Activated CD4-positive, alpha-beta memory T cell treated with anti-CD3 and anti-CD28 coated beads, Interleukin-2, amount 10 ng/mL, durations not matched to agents 7 days and 5 days (primary cell): Measurements from ENCODE around the gene TKTL1. TPM values are rescaled to one million over a fixed set of nuclear protein-coding genes. Genes with fewer than 3 reads are reported as not detected.

Experiments used
- CTCF ChIA-PET: fragments of 350-600 bp; sonication (Branson Sonifier 250); formaldehyde crosslinking; loops from one replicate; lab custom pipeline; 2021; ENCODE audit warnings: antibody characterized with exemption, inconsistent platforms; lab: Charles Lee
- POLR2A ChIA-PET: fragments of 350-600 bp; sonication (Branson Sonifier 250); formaldehyde crosslinking; loops from one replicate; lab custom pipeline; 2021; ENCODE audit warnings: antibody characterized with exemption; lab: Charles Lee
- DNase-seq: peaks from one replicate; pipeline ENCODE4 v3.0.0-alpha.2; 2020
- H3K27ac Mint-ChIP-seq: one replicate; pipeline ENCODE4 v1.8.0; 2021; ENCODE audit warnings: mild to moderate bottlenecking, mixed read lengths
- H3K27me3 Mint-ChIP-seq: one replicate; pipeline ENCODE4 v1.8.0; 2021; ENCODE audit warnings: mixed read lengths
- H3K36me3 Mint-ChIP-seq: one replicate; pipeline ENCODE4 v1.8.0; 2021; ENCODE audit warnings: low read depth, mixed read lengths
- H3K4me1 Mint-ChIP-seq: one replicate; pipeline ENCODE4 v1.8.0; 2021; ENCODE audit warnings: mixed read lengths
- H3K4me3 Mint-ChIP-seq: one replicate; pipeline ENCODE4 v1.8.0; 2021; ENCODE audit warnings: mild to moderate bottlenecking, mixed read lengths
- H3K9me3 Mint-ChIP-seq: one replicate; pipeline ENCODE4 v1.8.0; 2021; ENCODE audit warnings: mixed read lengths
- total RNA-seq, 2 experiments: library from RNA; stranded (reverse); gene quantifications; one replicate each; pipeline ENCODE4 v1.2.3, GENCODE V29; 2021

The TKTL1 gene
- total RNA-seq, 2 experiments from 2014 or later: 0.85 to 2.0 TPM

DNA sequence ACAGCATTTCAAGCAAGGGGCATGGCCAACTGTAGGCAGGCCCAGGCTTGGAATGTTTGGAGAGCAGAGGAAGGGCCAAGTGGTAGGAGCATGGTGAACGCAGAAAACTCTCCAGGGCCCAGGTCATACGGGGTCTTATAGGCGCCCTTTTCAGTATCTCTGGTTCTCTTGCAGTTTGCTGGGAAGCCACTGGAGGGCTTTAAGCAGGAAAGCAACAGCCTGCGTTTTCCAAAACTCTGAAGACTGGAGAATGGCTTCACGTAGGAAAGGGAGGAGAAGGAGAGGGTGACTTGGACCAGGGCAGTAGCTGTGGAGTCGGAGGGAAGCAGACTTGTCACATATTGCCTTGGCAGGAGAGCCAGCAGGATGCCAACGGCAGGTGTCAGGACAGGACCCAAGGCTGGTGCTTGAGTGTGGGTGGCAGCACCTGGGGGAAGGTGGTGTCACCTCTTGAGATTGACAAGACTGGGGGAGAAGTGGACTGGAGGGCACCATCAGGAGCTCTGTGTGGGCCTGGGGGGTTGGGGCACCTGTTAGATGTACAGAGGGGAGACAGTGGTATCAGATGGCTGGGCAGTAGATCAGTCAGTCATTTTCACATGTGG is 21.9 kb downstream of the TKTL1 start:
- DNase-seq: no peak
- Mint-ChIP-seq H3K36me3 (no peaks in the 10 kb centered on the region), H3K4me3 (no peak overlapping the region), H3K9me3 (no peaks in the 10 kb centered on the region), H3K4me1 (peaks cover 47% of the 10 kb centered on the region), H3K27me3 (peaks cover 2% of the 10 kb centered on the region), H3K27ac (no peak overlapping the region)
- POLR2A ChIA-PET: no interaction called here
- CTCF ChIA-PET: interaction anchor here (1.4 to 2.0 kb wide), 3 partner anchors 9 to 16 kb away, joined by 6 to 12 read pairs (median 6); no protein-coding TSS in a partner anchor

DNA sequence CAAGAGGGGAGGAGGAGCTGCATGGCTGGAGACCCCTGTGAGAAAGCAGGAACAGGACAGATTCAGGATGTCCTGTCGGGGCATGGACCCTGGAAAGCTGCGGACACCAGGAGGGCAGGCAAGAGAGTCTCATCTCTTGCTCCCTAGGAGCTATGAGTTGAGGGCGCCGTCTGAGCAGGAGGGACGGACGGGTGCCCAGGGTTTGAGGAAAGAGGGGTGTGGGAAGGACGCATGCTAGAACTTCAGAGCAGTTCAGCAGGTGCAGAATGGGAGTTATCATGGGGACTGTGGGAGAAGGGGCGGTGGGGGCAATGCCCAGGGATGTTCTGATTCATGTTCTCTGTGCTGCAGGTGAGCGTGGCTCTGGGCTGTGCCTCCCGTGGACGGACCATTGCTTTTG is 24.8 kb downstream of the TKTL1 start:
- ChIA-PET POLR2A (no interaction called here), CTCF (no interaction called here)
- no peak overlapping the region for H3K4me3 Mint-ChIP-seq
- peaks cover 31% of the 10 kb centered on the region for H3K4me1 Mint-ChIP-seq
- H3K9me3 Mint-ChIP-seq: no peaks in the 10 kb centered on the region
- DNase-seq: no peak
- no peak overlapping the region for H3K27ac Mint-ChIP-seq
- H3K27me3 Mint-ChIP-seq: peaks cover 2% of the 10 kb centered on the region
- H3K36me3 Mint-ChIP-seq: no peaks in the 10 kb centered on the region

DNA sequence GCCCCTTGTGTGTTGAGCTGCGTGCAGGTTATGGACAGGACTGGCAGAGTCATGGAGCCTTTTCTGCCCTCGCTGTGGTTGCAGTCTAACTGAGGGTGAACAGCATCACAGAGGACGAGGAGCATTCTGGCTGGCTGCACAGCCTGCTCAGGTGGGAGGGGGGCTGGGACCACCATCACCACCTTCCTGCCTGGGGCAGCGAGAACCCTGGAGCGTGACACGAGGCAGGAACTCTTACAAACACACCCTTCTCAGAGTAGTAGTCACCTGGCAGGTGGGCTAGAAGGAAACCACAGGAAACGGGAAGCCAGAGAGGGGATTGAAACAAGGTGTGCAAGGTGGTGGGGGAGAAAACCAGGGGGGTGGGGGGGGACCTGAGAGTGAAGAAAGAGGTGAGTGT is 25.6 kb downstream of the TKTL1 start:
- Mint-ChIP-seq H3K27me3 (peaks cover 2% of the 10 kb centered on the region), H3K9me3 (no peaks in the 10 kb centered on the region), H3K27ac (no peak overlapping the region), H3K4me1 (peaks cover 37% of the 10 kb centered on the region), H3K4me3 (no peak overlapping the region), H3K36me3 (no peaks in the 10 kb centered on the region)
- ChIA-PET POLR2A (no interaction called here), CTCF (interaction anchor here (1.2 kb wide), 1 partner anchor 53 kb away, joined by 3 read pairs; the partner anchor contains the start of gene FLNA)
- no peak for DNase-seq

DNA sequence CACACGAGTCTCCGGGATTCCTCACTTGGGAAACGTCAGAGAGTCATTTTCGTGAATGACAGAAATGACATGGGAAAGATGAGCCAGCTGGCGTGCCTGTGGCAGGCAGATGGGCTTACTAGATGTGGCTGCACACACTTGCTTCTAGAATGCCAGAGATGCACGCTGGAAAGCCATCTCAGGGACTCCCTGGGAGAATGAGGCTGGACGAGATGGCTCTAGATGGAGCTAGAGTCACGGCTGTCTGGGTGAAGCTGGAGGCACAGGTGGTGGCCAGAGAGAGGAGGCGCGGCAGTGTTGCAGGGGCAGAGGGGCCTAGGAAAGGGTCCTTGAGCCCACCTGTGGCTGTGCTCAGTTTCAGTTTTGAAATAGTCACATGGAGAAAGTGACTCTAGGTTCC is 26.0 kb downstream of the TKTL1 start:
- no peaks in the 10 kb centered on the region for H3K36me3 Mint-ChIP-seq
- ChIA-PET POLR2A (interaction anchor here (0.7 kb wide), 1 partner anchor 350 kb away, joined by 3 read pairs; no protein-coding TSS in a partner anchor), CTCF (interaction anchor here (1.2 kb wide), 1 partner anchor 52 kb away, joined by 3 read pairs; the partner anchor contains the start of gene FLNA)
- peaks cover 41% of the 10 kb centered on the region for H3K4me1 Mint-ChIP-seq
- no peak overlapping the region for H3K4me3 Mint-ChIP-seq
- H3K27ac Mint-ChIP-seq: no peak overlapping the region
- no peak for DNase-seq
- peaks cover 2% of the 10 kb centered on the region for H3K27me3 Mint-ChIP-seq
- H3K9me3 Mint-ChIP-seq: no peaks in the 10 kb centered on the region

DNA sequence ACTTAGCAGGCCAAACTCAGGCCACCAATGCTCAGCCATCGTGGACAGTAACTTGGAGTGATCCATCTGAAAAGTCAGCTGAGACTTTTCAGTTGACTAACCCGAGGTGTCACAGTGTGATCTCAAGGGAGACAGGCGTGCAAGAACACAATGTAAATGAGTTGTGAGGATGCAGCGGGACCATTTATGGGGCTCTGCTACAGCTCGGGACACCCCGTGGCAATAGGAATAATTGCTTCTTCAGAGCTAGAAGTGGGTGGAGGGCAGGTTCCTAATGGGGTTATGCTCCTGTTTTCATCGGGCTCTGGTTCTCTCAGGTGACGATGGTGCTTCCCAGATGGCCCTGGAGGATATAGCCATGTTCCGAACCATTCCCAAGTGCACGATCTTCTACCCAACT is 27.3 kb downstream of the TKTL1 start:
- peaks cover 2% of the 10 kb centered on the region for H3K27me3 Mint-ChIP-seq
- ChIA-PET POLR2A (no interaction called here), CTCF (no interaction called here)
- no peaks in the 10 kb centered on the region for H3K36me3 Mint-ChIP-seq
- DNase-seq: no peak
- H3K4me1 Mint-ChIP-seq: peaks cover 48% of the 10 kb centered on the region
- H3K4me3 Mint-ChIP-seq: no peak overlapping the region
- no peaks in the 10 kb centered on the region for H3K9me3 Mint-ChIP-seq
- no peak overlapping the region for H3K27ac Mint-ChIP-seq

DNA sequence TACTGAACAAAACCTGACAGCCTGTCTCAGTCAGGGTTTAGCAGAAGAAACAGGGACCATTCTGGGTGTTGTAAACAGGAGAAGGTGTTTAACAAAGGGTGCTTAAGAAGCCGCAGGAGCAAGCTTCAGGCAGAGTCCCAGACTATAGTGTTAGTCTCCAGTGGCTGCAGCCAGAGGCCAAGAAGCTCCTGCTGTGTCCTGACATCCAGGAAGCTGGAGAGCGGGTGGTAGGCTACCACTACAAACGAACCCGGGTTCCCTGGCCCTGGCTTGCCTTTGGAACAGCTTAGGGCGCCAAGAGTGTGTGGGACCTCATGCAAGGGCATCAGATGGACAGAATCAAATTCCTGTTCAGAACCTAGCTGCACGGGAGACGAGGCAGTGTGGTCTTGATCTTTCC is 27.9 kb downstream of the TKTL1 start:
- H3K4me3 Mint-ChIP-seq: no peak overlapping the region
- ChIA-PET POLR2A (no interaction called here), CTCF (no interaction called here)
- no peaks in the 10 kb centered on the region for H3K36me3 Mint-ChIP-seq
- peaks cover 2% of the 10 kb centered on the region for H3K27me3 Mint-ChIP-seq
- no peaks in the 10 kb centered on the region for H3K9me3 Mint-ChIP-seq
- no peak overlapping the region for H3K27ac Mint-ChIP-seq
- DNase-seq: no peak
- H3K4me1 Mint-ChIP-seq: peaks cover 50% of the 10 kb centered on the region

DNA sequence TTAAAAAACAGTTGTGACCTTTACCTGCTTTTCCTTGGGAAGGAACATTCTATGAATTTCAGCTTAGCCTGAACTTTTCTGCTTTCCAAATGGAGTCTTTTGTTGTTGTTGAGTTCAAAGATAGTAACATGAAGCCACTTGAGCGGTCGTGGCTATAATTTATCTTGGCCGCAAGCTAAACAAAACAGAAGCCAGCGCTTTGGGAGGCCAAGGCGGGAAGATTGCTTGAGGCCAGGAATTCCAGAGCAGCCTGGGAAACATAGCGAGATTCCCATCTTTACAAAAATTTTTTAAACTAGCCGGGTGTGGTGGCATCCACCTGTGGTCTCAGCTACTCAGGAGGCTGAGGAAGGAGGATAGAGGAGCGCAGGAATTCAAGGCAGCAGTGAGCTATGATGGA is 29.9 kb downstream of the TKTL1 start:
- H3K4me1 Mint-ChIP-seq: peaks cover 43% of the 10 kb centered on the region
- CTCF ChIA-PET: interaction anchor here (1.3 to 3.0 kb wide), 2 partner anchors 16 to 48 kb away, joined by 3 to 19 read pairs; no protein-coding TSS in a partner anchor
- H3K27ac Mint-ChIP-seq: no peak overlapping the region
- no peak overlapping the region for H3K4me3 Mint-ChIP-seq
- no peaks in the 10 kb centered on the region for H3K36me3 Mint-ChIP-seq
- H3K27me3 Mint-ChIP-seq: no peaks in the 10 kb centered on the region
- no peak for DNase-seq
- H3K9me3 Mint-ChIP-seq: no peaks in the 10 kb centered on the region
- POLR2A ChIA-PET: interaction anchor here (0.9 kb wide), 1 partner anchor 11 kb away, joined by 4 read pairs; no protein-coding TSS in a partner anchor

DNA sequence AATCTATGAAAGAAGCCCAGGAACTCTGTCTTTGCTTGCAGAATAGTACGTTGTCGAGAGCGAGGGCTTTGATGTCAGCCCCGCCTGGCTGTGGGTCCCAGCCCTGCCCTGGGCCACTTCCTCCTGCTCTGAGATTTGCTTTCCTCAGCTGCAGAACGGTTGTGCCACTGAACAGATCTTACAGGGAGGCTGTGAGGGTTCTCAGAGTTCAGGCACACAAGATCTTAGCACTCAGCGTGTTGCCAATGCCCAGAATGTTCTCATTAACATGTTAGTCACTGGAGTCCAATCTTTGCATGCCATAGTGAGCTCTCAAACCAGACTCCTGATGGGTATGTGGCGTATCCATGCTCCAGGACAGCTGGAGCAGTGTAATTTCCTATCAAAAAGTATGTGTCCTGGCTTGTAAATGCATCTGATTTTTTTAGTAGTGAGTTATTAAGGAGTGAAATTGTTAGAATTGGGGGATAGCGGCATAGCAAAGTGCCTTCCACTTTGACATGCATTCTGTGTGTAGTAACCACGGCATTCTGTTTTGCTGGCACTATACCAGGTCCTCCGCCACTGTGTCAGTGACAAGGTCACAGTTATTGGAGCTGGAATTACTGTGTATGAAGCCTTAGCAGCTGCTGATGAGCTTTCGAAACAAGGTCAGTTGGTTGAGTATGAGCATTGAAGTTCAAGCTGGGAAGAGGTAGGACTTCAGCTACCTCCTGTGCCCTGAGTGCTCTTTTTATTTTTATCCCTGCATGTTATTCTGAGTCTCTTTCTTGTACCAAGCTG is 31.6 kb downstream of the TKTL1 start:
- H3K4me3 Mint-ChIP-seq: peak overlapping the region; percentile 40
- ChIA-PET CTCF (interaction anchor here (1.0 to 3.0 kb wide), 3 partner anchors 11 to 30 kb away, joined by 4 to 19 read pairs (median 12); no protein-coding TSS in a partner anchor), POLR2A (interaction anchor here (0.9 to 1.9 kb wide), 2 partner anchors 14 to 234 kb away, joined by 3 to 4 read pairs; no protein-coding TSS in a partner anchor)
- no peaks in the 10 kb centered on the region for H3K9me3 Mint-ChIP-seq
- no peaks in the 10 kb centered on the region for H3K36me3 Mint-ChIP-seq
- H3K4me1 Mint-ChIP-seq: peaks cover 30% of the 10 kb centered on the region
- DNase-seq: peak; percentile 64
- no peaks in the 10 kb centered on the region for H3K27me3 Mint-ChIP-seq
- H3K27ac Mint-ChIP-seq: peak overlapping the region; percentile 84

GRCh38 chrX:154328646-154329045 is 33.1 kb downstream of the TKTL1 start:
- H3K36me3 Mint-ChIP-seq: no peaks in the 10 kb centered on the region
- POLR2A ChIA-PET: no interaction called here
- H3K9me3 Mint-ChIP-seq: no peaks in the 10 kb centered on the region
- no peak overlapping the region for H3K4me3 Mint-ChIP-seq
- no peak overlapping the region for H3K27ac Mint-ChIP-seq
- CTCF ChIA-PET: interaction anchor here (1.3 to 2.4 kb wide), 2 partner anchors 12 to 50 kb away, joined by 3 to 12 read pairs; partner anchors contain the start of gene EMD
- H3K4me1 Mint-ChIP-seq: peaks cover 35% of the 10 kb centered on the region
- no peak for DNase-seq
- no peaks in the 10 kb centered on the region for H3K27me3 Mint-ChIP-seq

GRCh38 chrX:154329294-154329693 is 33.7 kb downstream of the TKTL1 start:
- ChIA-PET POLR2A (no interaction called here), CTCF (interaction anchor here (1.3 kb wide), 1 partner anchor 50 kb away, joined by 3 read pairs; the partner anchor contains the start of gene EMD)
- H3K27me3 Mint-ChIP-seq: no peaks in the 10 kb centered on the region
- H3K4me3 Mint-ChIP-seq: no peak overlapping the region
- H3K27ac Mint-ChIP-seq: no peak overlapping the region
- H3K36me3 Mint-ChIP-seq: no peaks in the 10 kb centered on the region
- DNase-seq: no peak
- no peaks in the 10 kb centered on the region for H3K9me3 Mint-ChIP-seq
- H3K4me1 Mint-ChIP-seq: peaks cover 41% of the 10 kb centered on the region

- CTCF ChIA-PET: no interaction called here
- no peaks in the 10 kb centered on the region for H3K36me3 Mint-ChIP-seq
Measured at GRCh38 chrX:154332561-154332960, 37.0 kb downstream of the TKTL1 start.

GRCh38 chrX:154333116-154333515 is 37.5 kb downstream of the TKTL1 start:
- Mint-ChIP-seq H3K27ac (no peak overlapping the region), H3K4me3 (no peak overlapping the region), H3K9me3 (no peaks in the 10 kb centered on the region), H3K4me1 (peaks cover 22% of the 10 kb centered on the region), H3K36me3 (no peaks in the 10 kb centered on the region), H3K27me3 (no peaks in the 10 kb centered on the region)
- DNase-seq: no peak
- ChIA-PET CTCF (interaction anchor here (1.6 kb wide), 1 partner anchor 16 kb away, joined by 6 read pairs; no protein-coding TSS in a partner anchor), POLR2A (no interaction called here)

More at GRCh38 chrX:154332561-154332960, 37.0 kb downstream of the TKTL1 start:
- POLR2A ChIA-PET: no interaction called here
- H3K27me3 Mint-ChIP-seq: no peaks in the 10 kb centered on the region
- no peaks in the 10 kb centered on the region for H3K9me3 Mint-ChIP-seq
- no peak overlapping the region for H3K4me3 Mint-ChIP-seq
- peaks cover 27% of the 10 kb centered on the region for H3K4me1 Mint-ChIP-seq
- H3K27ac Mint-ChIP-seq: no peak overlapping the region
- DNase-seq: no peak

- Mint-ChIP-seq H3K4me3 (no peak overlapping the region), H3K36me3 (no peaks in the 10 kb centered on the region), H3K27me3 (no peaks in the 10 kb centered on the region), H3K4me1 (peaks cover 19% of the 10 kb centered on the region), H3K27ac (peak overlapping the region; percentile 75), H3K9me3 (no peaks in the 10 kb centered on the region)
- POLR2A ChIA-PET: no interaction called here
- CTCF ChIA-PET: interaction anchor here (1.1 to 1.6 kb wide), 2 partner anchors 16 to 25 kb away, joined by 3 to 6 read pairs; no protein-coding TSS in a partner anchor
- DNase-seq: no peak
Measured at GRCh38 chrX:154333837-154334271, 38.3 kb downstream of the TKTL1 start.
